Measurements from ENCODE around the gene ACKR2. TPM values are rescaled to one million over a fixed set of nuclear protein-coding genes. Genes with fewer than 3 reads are reported as not detected.

ACKR2 gene
- total and polyA plus RNA-seq, 2 donors (not counting 3 experiments of a cell fraction or from before 2014, with no cell fraction given) = 0.01 TPM; not detected in 1

GRCh38 chr3:42763021-42763420 is 46.2 kb upstream of the ACKR2 start:
- dilution Hi-C loops (cut with MboI; ENCODE audit: extremely low pct_ligation_motif_present, low sequenced_read_pairs) = no loop called here

More at GRCh38 chr3:42763021-42763420, 46.2 kb upstream of the ACKR2 start:
- Histone ChIP-seq H3K9me3 (replicated peaks; ENCODE audit: control insufficient read depth, insufficient read depth, low read length) (no peaks in the 10 kb centered on the region), H3K27ac (ENCODE audit: insufficient read depth, low read depth, low read length) (no peak overlapping the region), H3K9ac (replicated peaks; ENCODE audit: extremely low read depth, insufficient read depth, low read length) (no peak overlapping the region), H3K4me3 (replicated peaks in 1 of 3; ENCODE audit: insufficient read depth in 1 of 3, low read depth in 1 of 3, low read length in 3 of 3) (no peak overlapping the region), H4K20me1 (replicated peaks; ENCODE audit: control insufficient read depth, extremely low read depth, insufficient read depth, low read length) (no peaks in the 10 kb centered on the region), H3K9me1 (replicated peaks; ENCODE audit: control insufficient read depth, extremely low read depth, insufficient read depth, low read length) (no peaks in the 10 kb centered on the region), H3K27me3 (ENCODE audit: control insufficient read depth in 2 of 2, insufficient read depth in 2 of 2, low read length in 2 of 2) (peaks cover 0 to 2% of the 10 kb centered on the region in 2 experiments), H3K4me2 (ENCODE audit: insufficient read depth, low read length) (no peak overlapping the region), H3K4me1 (ENCODE audit: control insufficient read depth, extremely low read depth, insufficient read depth, low read length) (no peaks in the 10 kb centered on the region), H3K36me3 (ENCODE audit: control insufficient read depth in 2 of 2, extremely low read depth in 1 of 2, insufficient read depth in 2 of 2, low read length in 2 of 2) (no peaks in the 10 kb centered on the region), H2AFZ (ENCODE audit: low read depth, low read length) (no peak overlapping the region), H3K79me2 (ENCODE audit: control insufficient read depth, insufficient read depth, low read length) (no peaks in the 10 kb centered on the region)
- ChIA-PET CTCF (interaction anchor here (1.5 to 3.0 kb wide), 2 partner anchors 18 to 190 kb away, joined by 3 to 13 read pairs; no protein-coding TSS in a partner anchor), POLR2A (no interaction called here)
- no TSS peak for BruUV-seq (replicated peaks)
- intact Hi-C loops (cut with micrococcal nuclease) = no loop called here
- TF ChIP-seq GATA2 (IDR thresholded peaks at IDR 0.05; ENCODE audit: insufficient read depth, insufficient read length, low read depth, low read length) (no peak), POLR2AphosphoS5 (IDR thresholded peaks at IDR 0.05; ENCODE audit: insufficient read depth, low read depth, low read length) (no peak), EZH2 (IDR thresholded peaks at IDR 0.05; ENCODE audit: borderline replicate concordance, low read depth, low read length, severe bottlenecking) (no peak), MAX (IDR thresholded peaks at IDR 0.05; ENCODE audit: insufficient read depth, insufficient read length) (no peak), JUN (IDR thresholded peaks at IDR 0.05; ENCODE audit: borderline replicate concordance, insufficient read depth, insufficient read length, low read depth) (no peak), POLR2A (IDR thresholded peaks at IDR 0.05; ENCODE audit: low read depth, low read length) (no peak), CTCF (IDR thresholded peaks at IDR 0.05; ENCODE audit: extremely low read depth in 1 of 2, insufficient read depth in 1 of 2, low read depth in 1 of 2, low read length in 2 of 2) (no peak), FOS (IDR thresholded peaks at IDR 0.05; ENCODE audit: borderline replicate concordance, insufficient read depth, low read length) (no peak), MYC (IDR thresholded peaks at IDR 0.05; ENCODE audit: low read depth, low read length) (no peak)
- FAIRE-seq (no peak), DNase-seq (ENCODE audit: low read depth, low spot score) (no peak)

Data from endothelial cell of umbilical vein (primary cell).